ENCODE measurements around the gene SMIM38. TPM values are rescaled to one million over a fixed set of nuclear protein-coding genes. Genes with fewer than 3 reads are reported as not detected.

SMIM38 gene
- total RNA-seq, 1 donor from 2014 or later, result not detected

- TF ChIP-seq CTCF (IDR thresholded peaks at IDR 0.05; ENCODE audit: borderline replicate concordance), result no peak
- H3K27me3 ChIP-seq (ENCODE audit: low read depth), result no peaks in the 10 kb centered on the region
- no peak overlapping the region for H3K27ac ChIP-seq (replicated peaks)
- no peak for DNase-seq
- H3K4me3 ChIP-seq, result no peak overlapping the region
- intact Hi-C loops (cut with micrococcal nuclease), result no loop called here
- no peaks in the 10 kb centered on the region for H3K9me3 ChIP-seq (replicated peaks)
- H3K36me3 ChIP-seq, result no peaks in the 10 kb centered on the region
- H3K4me1 ChIP-seq, result peaks cover 30% of the 10 kb centered on the region
Observed at GRCh38 chr11:69195824-69196782, 40.4 kb downstream of the SMIM38 start.

GRCh38 chr11:69196783-69197169, 41.0 kb downstream of the SMIM38 start:
- Histone ChIP-seq H3K4me1 (peaks cover 32% of the 10 kb centered on the region), H3K36me3 (no peaks in the 10 kb centered on the region), H3K9me3 (replicated peaks) (no peaks in the 10 kb centered on the region), H3K27me3 (ENCODE audit: low read depth) (no peaks in the 10 kb centered on the region), H3K4me3 (no peak overlapping the region), H3K27ac (replicated peaks) (no peak overlapping the region)
- TF ChIP-seq CTCF (IDR thresholded peaks at IDR 0.05; ENCODE audit: borderline replicate concordance), result no peak
- intact Hi-C loops (cut with micrococcal nuclease), result no loop called here
- DNase-seq, result no peak

GRCh38 chr11:69198891-69199582, 43.3 kb downstream of the SMIM38 start:
- no peak overlapping the region for H3K4me3 ChIP-seq
- peaks cover 7% of the 10 kb centered on the region for H3K27me3 ChIP-seq (ENCODE audit: low read depth)
- no peak overlapping the region for H3K27ac ChIP-seq (replicated peaks)
- H3K4me1 ChIP-seq, result peaks cover 18% of the 10 kb centered on the region
- TF ChIP-seq CTCF (IDR thresholded peaks at IDR 0.05; ENCODE audit: borderline replicate concordance), result no peak
- H3K9me3 ChIP-seq (replicated peaks), result no peaks in the 10 kb centered on the region
- no peak for DNase-seq
- no peaks in the 10 kb centered on the region for H3K36me3 ChIP-seq
- intact Hi-C loops (cut with micrococcal nuclease), result no loop called here

- intact Hi-C loops (cut with micrococcal nuclease), result no loop called here
- Histone ChIP-seq H3K27ac (replicated peaks) (no peak overlapping the region), H3K4me1 (peaks cover 18% of the 10 kb centered on the region), H3K4me3 (no peak overlapping the region), H3K27me3 (ENCODE audit: low read depth) (peaks cover 7% of the 10 kb centered on the region), H3K36me3 (no peaks in the 10 kb centered on the region), H3K9me3 (replicated peaks) (no peaks in the 10 kb centered on the region)
- DNase-seq, result no peak
- no peak for TF ChIP-seq CTCF (IDR thresholded peaks at IDR 0.05; ENCODE audit: borderline replicate concordance)
Observed at GRCh38 chr11:69199583-69200315, 44.0 kb downstream of the SMIM38 start.

- Histone ChIP-seq H3K4me1 (peaks cover 18% of the 10 kb centered on the region), H3K36me3 (no peaks in the 10 kb centered on the region), H3K9me3 (replicated peaks) (no peaks in the 10 kb centered on the region), H3K27me3 (ENCODE audit: low read depth) (peaks cover 7% of the 10 kb centered on the region), H3K27ac (replicated peaks) (no peak overlapping the region), H3K4me3 (no peak overlapping the region)
- no peak for TF ChIP-seq CTCF (IDR thresholded peaks at IDR 0.05; ENCODE audit: borderline replicate concordance)
- intact Hi-C loops (cut with micrococcal nuclease), result no loop called here
- DNase-seq, result peak; percentile 48
Observed at GRCh38 chr11:69200331-69201065, 44.8 kb downstream of the SMIM38 start.

All from left ventricle myocardium inferior (tissue), 1 donor.